HL-60/S4 treated with retinoic acid at 250 ng/mL for 4 days and 3 days (cell line): ENCODE measurements around the gene FLYWCH1.
"Not testable (repeated sequence)": the region's sequence is repeated elsewhere in the genome, so short reads cannot be mapped to it uniquely, and the experiment has no call there.

Experiments used
- in situ Hi-C: fragments of 300-500 bp; cut with MboI; formaldehyde crosslinking; loops from 2 replicates; pipeline ENCODE4 v1.7.0; 2022; ENCODE audit warnings: low sequenced_read_pairs

Gene FLYWCH1

DNA sequence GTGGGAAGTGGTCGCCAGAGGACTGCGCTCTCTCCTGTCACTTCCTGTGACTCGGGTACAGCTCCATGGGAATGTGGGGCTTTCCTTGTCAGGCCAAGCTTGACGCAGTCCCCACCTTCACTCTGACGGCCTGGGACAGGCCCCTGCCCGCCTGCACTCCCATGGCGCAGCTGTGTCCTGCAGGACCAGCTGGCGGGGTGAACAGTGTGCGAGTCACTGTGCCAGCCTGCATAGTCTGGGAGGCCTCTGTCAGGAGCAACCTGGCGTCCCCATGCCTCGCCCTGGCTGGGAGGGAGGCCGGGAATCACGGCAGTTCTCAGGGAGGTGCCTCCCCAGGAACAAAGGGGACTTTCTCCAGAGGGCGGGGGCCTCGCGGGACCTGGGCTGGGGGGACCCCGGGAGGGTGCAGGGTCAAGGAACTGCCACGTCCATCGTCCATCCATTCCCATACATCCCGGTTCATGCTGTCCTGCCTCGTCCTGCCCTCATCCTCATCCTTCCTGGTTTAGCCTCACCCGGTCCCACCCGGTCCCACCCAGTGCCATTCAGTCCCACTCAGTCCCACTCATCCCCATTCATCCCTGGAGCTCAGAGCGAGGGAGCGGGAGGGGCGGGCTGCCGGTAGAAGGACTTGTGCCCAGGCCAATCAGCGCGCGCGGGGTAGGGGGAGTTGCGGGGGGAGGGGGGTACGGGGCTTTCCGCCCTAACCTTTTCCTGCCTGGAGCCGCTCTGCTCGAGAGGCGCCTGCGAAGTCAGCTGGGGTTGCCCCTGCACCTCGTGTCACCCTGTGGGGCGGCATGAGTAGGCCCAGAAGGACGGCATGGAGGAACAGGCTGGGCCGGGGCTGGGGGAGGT, 13.4 kb downstream of the FLYWCH1 start:
- in situ Hi-C loops = no loop called here

DNA sequence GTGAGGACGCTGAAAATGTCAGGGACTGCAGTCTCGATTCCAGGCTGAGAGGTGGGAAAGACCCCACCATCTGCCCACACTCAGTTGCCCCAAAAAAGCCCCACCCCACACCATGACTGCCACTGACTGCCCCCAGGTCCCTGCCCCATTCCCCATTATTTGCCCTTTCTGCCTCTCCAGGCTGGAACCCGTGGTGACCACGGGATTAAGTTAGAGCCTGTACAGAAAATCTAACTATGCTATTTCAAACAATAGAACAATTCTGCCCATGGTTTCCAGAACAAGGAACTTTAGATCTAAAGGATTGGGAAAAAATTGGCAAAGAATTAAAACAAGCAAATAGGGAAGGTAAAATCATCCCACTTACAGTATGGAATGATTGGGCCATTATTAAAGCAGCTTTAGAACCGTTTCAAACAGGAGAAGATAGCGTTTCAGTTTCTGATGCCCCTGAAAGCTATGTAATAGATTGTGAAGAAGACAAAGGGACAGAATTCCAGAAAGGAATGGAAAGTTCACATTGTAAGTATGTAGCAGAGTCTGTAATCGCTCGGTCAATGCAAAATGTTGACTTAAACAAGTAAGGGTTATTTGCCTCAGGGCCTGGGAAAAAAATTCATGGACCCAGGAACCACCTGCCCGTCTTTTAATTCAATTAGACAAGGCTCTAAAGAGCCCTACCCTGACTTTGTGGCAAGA, 14.4 kb downstream of the FLYWCH1 start:
- in situ Hi-C loops = no loop called here

DNA sequence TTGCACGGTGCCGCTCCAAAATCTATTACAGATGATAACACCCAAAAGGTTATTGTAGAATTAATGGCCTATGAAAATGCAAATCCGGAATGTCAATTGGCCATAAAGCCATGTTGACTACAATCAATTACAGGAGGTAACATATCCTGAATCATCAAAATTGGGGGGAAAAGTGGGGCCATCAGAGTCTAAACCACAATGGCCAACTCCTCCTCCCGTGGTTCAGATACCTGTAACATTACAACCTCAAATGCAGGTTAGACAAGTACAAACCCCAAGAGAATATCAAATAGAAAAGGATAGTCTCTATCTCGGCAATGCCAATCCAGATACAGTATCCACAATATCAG, 14.9 kb downstream of the FLYWCH1 start:
- in situ Hi-C loops = no loop called here

DNA sequence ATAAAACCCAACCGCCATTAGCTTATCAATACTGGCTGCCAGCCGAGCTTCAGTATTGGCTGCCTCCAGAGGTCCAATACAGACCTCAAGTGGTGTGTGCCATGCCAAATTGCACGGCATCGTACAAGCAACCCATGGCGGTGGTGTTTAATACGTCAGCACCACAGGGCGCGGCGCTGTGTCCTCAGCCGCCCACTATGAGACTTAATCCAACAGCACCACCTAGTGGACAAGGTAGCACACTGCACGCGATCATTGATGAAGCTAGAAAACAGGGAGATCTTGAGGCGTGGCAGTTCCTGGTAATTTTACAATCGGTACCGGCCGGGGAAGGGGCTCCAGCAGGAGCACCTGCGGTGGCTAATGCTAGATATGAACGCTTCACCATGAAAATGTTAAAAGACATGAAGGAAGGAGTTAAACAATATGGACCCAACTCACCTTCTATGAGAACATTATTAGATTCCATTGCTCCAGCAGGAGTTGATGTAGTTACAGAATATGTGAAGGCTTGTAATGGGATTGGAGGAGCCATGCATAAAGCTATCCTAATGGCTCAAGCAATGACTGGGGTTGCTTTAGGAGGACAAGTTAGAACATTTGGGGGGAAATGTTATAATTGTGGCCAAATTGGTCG, 15.4 kb downstream of the FLYWCH1 start:
- in situ Hi-C loops = no loop called here

DNA sequence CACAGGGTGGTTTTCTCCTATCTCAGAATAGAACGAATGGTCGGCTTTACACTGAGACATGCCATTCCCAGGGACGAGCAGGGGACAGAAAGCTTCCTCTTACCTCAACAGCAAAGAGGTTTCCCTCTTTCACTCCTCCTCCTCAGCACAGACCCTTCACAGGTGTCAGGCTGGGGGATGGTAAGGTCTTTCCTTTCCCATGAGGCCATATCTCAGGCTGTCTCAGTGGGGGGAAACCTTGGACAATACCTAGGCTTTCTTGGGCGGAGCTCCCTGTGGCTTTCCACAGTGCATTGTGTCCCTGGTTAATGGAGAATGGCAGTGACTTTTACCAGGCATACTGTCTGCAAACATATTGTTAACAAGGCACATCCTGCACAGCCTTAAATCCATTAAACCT, 16.4 kb downstream of the FLYWCH1 start:
- in situ Hi-C loops = not testable (repeated sequence)

DNA sequence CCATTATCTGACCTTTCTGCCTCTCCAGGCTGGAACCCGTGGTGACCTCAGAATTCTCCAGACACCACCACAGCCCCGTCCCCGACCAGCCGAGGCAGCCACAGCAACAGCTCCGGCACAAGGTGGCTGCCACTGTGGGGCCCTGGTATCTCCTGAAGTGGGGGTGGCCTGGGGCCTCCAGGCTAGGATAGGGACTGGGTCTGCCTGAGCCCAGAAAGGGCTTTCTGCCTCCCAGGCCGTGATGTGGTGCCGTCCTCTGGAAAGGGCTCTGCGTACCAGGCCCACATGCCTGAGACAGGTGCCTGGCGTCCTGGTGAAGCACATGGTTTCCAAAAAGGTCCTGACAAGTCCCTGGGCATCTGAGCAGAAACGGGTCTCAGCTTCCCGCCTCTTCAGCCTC, 17.1 kb downstream of the FLYWCH1 start:
- in situ Hi-C loops = no loop called here

DNA sequence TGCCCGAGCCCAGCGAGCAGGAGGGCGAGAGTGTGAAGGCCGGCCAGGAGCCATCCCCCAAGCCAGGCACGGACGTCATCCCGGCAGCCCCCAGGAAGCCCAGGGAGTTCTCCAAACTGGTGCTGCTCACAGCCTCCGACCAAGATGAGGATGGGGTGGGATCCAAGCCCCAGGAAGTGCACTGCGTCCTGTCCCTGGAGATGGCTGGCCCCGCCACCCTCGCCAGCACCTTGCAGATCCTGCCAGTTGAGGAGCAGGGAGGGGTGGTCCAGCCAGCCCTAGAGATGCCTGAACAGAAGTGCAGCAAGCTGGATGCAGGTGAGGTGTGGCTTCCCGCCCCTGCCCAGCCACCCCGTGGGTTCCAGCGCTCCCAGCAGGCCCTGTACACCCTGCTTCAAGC, 18.0 kb downstream of the FLYWCH1 start:
- in situ Hi-C loops = no loop called here

DNA sequence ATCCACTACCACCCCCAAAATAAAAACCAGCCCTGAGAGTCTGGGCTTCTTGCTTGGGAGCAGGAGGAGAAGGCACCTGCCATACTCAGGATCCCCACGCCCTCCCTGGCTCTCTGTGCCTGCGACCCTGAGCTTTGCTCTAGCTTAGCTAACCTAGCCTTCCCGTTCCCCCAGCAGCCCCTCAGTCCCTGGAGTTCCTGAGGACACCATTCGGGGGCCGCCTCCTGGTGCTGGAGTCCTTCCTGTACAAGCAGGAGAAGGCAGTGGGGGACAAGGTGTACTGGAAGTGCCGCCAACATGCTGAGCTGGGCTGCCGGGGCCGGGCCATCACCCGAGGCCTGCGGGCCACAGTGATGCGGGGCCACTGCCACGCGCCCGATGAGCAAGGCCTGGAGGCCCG, 18.5 kb downstream of the FLYWCH1 start:
- in situ Hi-C loops = no loop called here

DNA sequence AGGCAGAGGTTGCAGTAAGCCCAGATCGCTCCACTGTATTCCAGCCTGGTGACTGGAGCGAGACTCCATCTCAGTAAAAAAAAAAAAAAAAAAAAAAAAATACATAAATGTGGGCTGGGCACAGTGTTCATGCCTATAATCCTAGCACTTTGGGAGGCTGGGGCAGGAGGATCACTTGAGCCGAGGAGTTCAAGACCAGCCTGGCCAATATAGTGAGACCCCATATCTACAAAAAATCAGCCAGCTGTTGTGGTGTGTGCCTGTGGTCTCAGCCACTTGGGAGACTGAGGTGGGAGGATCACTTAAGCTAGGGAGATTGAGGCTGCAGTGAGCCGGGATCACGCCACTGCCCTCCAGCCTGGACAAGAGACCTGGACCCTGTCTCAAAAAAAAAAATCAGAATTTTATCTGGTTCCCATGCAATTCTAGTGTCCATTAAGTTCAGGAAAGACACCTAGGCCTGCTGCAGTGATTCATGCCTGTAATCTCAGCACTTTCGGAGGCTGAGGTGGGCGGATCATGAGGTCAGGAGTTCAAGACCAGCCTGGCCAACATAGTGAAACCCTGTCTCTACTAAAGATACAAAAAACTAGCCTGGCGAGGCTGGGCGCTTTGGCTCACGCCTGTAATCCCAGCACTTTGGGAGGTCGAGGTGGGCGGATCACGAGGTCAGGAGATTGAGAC, 19.6 kb downstream of the FLYWCH1 start:
- in situ Hi-C loops = not testable (repeated sequence)

DNA sequence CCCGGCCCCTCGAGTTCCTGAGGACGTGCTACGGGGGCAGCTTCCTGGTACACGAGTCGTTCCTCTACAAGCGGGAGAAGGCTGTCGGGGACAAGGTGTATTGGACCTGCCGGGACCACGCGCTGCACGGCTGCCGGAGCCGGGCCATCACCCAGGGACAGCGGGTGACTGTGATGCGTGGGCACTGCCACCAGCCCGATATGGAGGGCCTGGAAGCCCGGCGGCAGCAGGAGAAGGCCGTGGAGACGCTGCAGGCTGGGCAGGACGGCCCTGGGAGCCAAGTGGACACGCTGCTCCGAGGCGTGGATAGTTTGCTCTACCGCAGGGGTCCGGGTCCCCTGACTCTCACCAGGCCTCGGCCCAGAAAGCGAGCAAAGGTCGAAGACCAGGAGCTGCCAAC, 21.4 kb downstream of the FLYWCH1 start:
- in situ Hi-C loops = no loop called here

DNA sequence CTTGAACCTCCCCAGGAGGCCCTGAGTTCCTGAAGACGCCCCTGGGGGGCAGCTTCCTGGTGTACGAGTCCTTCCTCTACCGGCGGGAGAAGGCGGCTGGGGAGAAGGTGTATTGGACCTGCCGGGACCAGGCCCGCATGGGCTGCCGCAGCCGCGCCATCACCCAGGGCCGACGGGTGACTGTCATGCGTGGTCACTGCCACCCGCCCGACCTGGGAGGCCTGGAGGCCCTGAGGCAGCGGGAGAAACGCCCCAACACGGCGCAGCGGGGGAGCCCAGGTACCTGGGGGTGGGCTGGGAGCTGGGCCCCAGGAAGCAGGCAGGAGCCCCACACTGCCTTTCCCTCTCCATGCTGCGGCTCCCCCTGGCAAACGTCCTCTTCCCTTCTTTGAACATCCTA, 22.0 kb downstream of the FLYWCH1 start:
- in situ Hi-C loops = no loop called here

DNA sequence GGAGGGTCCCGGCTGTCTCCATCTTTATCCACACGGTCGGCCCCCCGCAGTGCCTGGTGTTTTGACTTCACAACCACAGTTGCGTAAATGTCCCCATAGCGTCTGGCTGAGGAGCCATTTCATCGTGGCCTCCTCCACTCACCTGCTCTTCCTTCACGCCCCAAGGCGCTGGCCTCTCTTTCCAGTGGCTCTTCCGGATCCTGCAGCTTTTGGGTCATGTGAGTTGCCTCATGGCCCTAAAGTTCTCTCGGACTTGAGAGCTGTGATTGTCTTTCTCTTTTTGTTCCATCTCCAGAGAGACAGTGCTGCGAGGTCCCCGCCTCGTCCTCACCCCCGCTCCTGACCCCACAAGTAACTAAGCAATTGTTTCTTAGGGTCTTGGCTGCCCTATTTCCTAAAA, 22.7 kb downstream of the FLYWCH1 start:
- in situ Hi-C loops = no loop called here

DNA sequence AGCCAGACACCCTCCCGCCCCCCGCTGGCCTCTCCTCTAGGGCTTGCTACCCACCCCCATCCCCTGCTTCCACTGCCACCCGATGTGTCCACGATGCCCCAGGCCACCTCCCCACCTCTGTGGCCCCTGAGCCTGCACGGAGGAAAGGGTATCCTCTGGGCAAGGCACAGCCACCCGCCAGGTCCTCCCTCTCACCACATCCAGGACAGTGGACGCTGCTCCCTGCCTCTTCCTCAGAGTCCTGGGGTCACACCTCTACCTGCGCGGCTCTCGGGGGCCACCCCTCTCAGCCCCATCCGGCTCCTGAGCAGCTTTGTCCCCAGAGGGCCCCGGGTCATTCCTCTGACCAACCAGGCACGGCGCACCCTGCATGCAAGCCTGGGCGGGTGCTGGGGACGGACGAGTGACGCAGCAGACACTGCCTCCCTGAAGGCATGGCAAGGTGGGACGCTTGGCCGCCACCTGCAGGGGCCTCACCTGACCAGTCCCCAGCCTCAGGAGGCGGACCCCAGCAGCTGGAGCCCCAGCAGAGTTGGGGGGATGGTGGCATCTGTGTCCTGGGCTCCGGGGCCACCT, 24.8 kb downstream of the FLYWCH1 start:
- in situ Hi-C loops = no loop called here

DNA sequence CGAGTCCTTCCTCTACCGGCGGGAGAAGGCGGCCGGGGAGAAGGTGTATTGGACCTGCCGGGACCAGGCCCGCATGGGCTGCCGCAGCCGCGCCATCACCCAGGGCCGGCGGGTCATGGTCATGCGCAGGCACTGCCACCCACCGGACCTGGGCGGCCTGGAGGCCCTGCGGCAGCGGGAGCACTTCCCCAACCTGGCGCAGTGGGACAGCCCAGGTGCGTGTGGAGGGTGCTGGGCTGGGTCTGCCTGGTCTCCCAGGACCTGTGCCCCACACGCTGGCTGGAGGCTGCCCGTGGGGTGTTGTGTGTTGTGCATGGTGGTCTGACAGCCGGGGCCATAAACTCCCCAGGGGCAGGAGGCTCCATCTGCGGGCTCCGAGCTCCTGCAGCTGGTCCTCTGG, 25.4 kb downstream of the FLYWCH1 start:
- in situ Hi-C loops = no loop called here

DNA sequence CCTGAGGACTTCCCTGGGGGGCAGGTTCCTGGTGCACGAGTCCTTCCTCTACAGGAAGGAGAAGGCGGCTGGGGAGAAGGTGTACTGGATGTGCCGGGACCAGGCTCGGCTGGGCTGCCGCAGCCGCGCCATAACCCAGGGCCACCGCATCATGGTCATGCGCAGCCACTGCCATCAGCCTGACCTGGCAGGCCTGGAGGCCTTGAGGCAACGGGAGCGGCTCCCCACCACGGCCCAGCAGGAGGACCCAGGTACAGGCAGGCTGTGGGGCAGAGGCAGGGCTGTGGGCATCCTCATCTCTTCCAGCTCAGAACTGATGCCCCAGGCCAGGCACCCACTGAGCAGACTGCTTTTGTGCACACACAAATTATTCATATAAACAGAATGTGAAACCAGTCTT, 26.5 kb downstream of the FLYWCH1 start:
- in situ Hi-C loops = no loop called here

DNA sequence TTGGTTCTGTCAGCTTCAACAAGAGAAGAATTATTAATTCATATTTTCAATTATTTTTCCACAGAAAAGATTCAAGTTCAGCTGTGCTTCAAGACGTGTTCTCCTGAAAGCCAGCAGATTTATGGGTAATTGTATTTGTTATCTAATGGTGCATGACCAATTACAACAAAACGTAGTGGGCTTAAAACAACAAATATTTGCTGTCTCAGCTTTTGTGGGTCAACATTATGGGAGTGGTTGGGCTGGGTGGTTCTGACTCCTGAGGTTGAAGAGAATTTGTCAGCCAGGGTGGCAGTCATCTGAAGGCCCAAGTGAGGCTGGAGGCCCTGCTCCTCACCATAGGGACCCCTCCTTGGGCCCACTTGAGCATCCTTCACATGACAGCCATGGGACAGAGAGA, 28.2 kb downstream of the FLYWCH1 start:
- in situ Hi-C loops = no loop called here

DNA sequence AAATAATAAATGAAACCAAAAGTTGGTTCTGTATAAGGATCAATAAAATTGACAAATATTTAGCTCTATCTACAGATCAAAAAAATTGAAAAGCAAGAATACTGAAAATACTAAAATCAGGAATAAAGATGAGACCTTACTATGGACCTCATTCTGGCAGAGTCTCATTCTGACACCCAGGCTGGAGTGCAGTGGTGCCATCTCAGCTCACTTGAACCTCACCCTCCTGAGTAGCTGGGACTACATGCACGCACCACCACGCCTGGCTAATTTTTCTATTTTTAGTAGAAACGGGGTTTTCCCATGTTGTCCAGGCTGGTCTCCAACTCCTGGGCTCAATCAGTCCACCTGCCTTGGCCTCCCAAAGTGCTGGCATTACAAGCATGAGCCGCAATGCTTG, 30.3 kb downstream of the FLYWCH1 start:
- in situ Hi-C loops = no loop called here

DNA sequence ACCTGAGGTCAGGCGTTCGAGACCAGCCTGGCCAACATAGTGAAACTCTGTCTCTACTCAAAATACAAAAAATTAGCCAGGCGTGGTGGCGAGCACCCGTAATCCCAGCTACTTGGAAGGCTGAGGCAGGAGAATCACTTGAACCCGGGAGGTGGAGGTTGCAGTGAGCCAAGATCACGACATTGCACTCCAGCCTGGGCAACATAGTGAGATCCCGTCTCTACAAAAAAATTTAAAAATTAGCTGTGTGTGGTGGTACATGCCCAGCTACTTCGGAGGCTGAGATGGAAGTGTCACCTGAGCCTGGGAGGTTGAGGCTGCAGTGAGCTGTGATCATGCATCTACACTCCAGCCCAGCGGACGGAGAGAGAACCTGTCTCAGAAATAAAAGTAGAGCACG, 32.0 kb downstream of the FLYWCH1 start:
- in situ Hi-C loops = not testable (repeated sequence)

DNA sequence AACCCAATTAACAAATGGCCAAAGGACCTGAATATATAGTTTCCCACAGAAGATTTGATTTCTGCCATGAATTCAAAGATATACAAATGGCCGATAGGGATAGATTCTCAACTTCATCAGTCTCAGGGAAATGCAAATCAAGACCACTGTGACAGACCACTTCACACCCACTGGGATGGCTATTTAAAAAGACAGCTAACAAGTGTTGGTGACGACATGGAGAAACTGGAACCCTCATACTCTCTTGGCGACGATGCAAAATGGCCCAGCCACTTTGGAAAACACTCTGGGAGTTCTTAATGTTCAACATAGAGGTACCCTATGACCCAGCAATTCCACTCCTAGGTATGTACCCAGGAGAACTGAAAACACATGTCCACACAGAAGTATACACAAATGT, 34.9 kb downstream of the FLYWCH1 start:
- in situ Hi-C loops = no loop called here

DNA sequence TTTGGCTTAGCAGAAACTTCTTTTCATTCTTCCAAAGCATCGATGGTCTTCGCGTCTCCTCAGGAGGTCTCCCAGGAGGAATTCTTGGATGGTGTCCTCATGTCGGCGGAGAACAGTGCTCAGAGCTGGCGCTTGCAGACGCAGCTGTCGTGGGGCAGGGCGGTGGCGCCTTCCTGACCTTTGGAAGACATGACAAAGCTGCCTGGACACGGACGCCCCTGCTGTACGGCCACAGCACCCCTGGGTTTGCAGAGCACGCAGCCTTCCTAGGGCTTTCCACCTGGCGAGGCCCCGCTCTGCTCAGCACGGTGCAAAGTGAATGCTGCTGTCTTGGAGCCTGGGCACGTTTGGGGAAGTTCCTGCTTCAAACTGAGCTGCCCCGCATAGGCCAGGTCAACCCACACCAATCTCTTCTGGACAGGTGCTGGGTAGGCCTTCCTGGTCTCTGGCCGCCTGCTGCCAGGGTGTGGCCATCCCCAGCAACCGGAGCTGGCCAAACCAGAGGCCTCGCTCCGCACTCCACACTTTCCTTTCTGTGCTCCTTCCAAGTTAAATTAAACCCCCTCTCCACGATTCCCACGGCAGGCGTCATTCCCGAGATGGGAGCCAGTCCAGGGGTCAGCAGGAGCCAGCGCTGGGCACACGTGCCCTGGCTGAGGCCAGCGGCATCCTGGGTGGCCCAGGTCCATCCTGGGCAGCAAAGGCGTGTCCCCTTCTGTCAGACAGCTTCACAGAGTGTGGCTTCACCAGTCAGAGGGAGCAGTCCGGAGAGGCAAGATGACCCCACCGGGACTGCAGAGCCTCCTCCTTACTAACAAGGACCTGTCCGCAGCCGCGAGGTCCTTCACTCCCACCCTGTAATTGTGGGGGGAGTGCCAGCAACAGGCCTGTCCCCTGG, 37.3 kb downstream of the FLYWCH1 start:
- in situ Hi-C loops = no loop called here
